ENCODE measurements around the gene KRTAP5-3.
"Not testable (repeated sequence)": the region's sequence is repeated elsewhere in the genome, so short reads cannot be mapped to it uniquely, and the experiment has no call there.

Gene KRTAP5-3

GRCh38 chr11:1608363-1608762 lies at the start of gene KRTAP5-3:
KRTAP5-3 (minus strand) TSS chr11:1608463; CDS start chr11:1608385, 78 bp downstream.
- no peak for DNase-seq

DNA sequence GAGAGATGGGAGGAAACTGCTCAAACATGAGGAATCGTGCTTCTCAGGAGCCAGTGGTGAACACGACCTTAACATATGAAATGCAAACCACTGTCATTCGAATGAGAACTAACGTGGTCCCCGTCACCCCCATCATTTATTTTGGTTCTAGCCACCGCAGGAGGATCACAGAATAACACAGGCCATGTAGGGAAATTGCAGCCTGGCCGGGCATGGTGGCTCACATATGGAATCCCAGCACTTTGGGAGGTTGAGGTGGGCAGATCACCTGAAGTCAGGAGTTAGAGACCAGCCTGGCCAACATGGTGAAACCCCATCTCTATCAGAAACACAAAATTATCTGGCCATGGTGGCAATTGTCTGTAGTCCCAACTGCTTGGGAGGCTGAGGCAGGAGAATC lies 48.4 kb upstream of the KRTAP5-3 start:
- no peak for DNase-seq

GRCh38 chr11:1656061-1656441 lies 47.8 kb upstream of the KRTAP5-3 start:
- no peak for DNase-seq

DNA sequence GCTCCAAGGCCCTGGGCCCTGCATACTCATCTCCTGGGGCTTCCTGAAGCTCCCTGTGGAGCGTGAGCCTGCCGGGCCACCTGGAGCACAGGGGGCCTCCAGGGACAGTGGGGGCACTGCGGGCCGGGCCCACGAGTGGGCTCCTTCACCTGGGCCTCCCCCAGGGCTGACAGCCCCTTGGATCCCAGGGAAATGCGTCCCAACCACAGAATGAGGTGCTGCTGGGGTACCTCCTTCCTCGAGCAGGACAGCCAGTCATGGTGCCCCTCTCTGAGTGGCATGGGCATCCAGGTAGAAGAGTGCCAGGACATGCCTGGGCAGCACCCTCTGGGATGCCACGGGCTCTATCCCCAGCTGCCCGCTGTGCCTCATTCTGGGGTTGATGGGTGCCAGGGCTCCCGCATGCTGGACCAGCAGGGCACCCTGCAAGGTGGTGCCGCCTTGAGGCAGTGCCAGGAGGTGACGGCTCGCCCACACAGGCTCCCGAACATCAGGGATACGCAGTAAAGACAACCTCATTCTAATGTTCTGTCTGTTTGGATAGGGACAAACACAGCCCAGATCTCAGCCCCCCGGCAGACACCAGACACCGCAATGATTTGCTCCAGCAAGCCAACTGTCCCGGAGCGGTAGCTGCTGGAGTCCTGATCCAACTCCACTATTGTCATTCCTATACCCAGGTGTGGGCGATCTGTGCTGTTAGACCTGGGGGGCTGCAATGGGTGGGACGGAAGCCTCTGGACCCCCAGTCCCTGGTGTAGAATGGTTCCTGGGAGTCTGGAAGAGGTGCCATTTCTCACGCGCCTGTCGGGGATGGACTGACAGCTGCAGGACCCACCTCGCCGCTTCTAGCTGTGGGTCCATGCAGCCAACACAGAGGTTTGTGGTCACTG lies 47.2 kb upstream of the KRTAP5-3 start:
- no peak for DNase-seq

DNA sequence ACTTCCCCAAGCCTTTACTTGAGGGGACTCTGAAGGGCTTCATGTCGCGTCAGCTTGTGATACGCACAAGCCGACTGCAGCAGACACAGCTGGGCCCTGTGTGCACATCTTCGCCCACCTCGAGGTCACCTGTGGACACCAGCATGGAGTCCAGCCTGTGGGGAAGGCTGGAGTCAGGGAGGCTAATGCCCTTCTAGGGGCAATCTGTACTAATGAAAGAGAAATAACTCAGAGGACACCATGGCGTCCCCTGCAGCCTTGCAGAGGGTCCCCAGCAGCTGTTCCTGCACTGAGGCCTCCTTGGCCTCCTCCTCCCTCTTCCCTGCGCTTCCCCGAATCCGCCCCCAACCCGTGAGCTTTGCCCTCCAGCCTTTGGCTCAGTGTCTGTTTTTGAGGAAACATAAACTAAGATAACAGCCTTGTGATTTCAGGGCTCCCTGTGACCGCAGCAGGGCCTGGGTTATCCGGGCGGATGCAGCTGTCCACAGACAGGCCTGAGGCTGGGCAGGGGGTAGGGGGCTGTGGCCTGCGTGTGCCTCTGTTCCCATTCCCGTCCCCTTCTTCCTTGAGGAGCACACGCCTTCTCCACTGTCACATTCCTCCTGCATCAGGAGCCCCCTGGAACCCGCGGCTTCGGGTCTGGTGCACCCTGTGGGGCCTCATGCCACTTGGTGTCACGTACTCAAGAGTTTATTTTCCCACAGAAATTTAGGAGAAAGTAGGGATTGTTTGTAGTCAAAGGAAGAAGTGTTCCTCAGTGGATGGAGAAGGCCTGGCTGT lies 46.3 kb upstream of the KRTAP5-3 start:
- DNase-seq, result no peak

DNA sequence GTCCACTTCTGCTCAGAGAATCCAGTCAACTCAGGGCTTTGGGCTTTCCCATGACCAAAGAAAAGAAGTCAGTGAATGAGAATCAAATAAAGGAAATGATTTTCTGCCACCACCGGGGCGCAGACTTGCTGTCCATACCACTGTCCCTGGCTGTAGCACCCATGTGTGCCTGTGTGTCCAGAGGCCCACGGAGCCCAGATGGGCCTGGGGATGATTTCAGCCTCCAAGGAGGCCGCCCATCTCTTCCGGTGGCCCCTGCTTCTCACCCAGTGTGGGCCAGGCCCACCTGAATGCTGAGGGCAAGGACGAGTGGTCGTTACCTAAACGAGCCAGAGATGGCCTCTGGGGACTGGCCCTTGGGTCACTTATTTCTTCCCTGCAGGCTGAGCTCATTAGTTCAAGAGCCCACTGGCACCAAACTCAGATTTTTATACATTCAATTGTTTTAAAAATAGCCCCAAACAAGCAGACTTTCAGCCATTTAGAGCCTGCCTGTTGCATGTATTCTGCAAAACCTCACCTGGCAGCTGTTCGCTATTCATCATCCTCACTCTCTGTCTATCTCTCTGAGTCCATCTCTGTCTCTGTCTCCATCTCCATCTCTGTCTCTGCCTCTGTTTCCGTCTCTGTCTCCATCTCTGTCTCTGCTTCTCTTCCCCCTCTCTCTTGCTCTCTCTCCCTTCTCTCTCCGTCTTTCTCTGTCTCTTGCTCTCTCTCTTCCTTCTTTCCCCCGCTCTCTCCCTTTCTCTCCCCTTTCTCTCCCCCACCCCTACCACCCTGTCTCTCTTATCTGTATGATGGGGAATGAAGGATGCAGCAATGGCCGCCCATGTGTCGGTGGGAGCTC lies 45.5 kb upstream of the KRTAP5-3 start:
- no peak for DNase-seq

- DNase-seq, result peak; percentile 75
Measured at GRCh38 chr11:1652771-1653540, 44.7 kb upstream of the KRTAP5-3 start.

DNA sequence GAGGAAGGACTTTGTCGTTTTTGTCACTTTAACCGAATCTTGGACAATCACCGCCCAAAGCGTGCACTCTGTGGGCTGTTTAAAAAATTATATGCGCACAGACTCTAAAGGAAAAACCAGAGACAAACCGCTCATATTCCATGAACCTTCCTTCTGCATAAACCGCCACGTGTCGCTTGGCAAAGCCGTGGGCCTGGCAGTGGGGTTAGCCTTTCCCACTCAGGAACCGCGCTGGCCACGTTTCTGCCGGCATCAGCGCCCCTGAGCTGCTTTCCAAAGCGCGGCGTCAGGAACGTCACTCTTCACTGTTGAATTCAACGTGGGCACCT lies 44.1 kb upstream of the KRTAP5-3 start:
- DNase-seq, result no peak

- DNase-seq, result no peak
Measured at GRCh38 chr11:1652026-1652425, 43.8 kb upstream of the KRTAP5-3 start.

GRCh38 chr11:1651411-1651980 lies 43.2 kb upstream of the KRTAP5-3 start:
- DNase-seq, result no peak

GRCh38 chr11:1650918-1651262 lies 42.6 kb upstream of the KRTAP5-3 start:
- no peak for DNase-seq

GRCh38 chr11:1650034-1650917 lies 42.0 kb upstream of the KRTAP5-3 start:
- no peak for DNase-seq

DNA sequence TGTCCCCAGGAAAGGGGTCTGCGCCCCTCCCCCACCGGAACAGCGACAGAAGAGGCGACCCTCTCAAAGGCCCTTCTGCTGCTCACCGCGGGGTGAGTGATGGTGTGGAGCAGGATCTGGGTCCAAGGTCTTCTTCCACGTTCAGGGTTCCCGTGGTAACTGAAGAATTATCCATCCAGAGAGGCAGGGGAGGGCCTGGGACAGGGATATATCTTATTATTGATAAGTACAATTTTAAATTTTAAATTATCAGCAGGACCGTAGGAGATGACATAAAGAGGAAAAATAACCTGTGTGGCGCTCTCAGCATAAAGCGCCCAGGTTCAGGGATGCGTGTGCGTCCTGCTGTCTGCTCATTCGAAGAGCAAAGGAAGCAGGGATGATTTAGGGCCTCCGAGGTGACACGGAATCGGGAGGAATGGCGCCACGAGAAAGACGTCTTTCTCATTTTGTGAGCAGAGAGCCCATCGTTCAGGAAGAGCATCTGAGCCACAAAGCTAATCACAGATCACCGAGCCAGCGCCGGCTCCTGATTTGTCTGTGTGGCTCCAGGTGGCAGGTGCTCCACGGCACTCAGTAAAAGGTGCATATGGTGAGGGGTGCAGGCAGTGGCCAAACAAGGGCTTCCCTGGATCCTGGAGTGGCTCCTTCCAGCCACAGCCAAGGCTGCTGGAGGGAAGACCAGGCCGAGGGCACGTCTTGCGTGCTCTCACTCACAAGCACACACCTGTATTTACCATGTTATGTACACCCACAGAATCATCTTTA lies 40.6 kb upstream of the KRTAP5-3 start:
- no peak for DNase-seq

DNA sequence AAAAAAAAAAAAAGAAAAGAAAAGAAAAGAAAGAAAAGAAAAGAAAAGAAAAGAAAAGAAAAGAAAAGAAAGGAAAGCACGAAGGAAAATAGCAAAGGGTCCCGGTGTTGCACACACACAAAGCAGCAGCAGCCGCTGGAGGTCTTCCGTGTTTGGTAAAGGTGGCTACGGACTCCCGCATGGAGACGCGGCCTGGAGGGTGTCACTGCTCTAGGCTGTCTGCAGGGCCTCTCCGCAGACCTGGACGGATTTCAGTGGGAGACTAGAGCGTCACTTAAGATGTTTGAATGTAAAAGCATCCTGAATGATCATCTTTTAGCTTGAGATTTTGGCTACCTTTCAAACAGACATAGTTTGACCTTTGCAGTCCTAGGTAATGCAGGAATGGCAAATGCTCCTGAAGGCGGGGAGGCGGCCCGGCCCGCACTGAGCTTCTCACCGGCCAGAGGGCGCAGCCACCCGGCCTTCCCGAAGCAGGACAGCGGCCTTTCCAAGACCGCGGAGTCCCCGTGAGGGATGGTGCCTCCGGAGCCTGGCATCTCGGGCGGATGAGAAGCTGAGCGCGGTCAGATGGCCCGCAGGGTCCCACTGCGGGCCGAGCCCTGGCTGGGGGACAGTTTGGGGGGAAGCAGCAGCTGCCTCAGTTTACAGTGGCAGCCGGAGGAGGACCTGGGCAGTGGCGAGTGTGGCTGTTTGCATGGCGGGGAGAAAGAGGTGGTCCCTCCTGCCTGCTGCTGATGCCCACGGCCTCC lies 39.8 kb upstream of the KRTAP5-3 start:
- no peak for DNase-seq

- not testable (repeated sequence) for DNase-seq
Measured at GRCh38 chr11:1646540-1646939, 38.3 kb upstream of the KRTAP5-3 start.

DNA sequence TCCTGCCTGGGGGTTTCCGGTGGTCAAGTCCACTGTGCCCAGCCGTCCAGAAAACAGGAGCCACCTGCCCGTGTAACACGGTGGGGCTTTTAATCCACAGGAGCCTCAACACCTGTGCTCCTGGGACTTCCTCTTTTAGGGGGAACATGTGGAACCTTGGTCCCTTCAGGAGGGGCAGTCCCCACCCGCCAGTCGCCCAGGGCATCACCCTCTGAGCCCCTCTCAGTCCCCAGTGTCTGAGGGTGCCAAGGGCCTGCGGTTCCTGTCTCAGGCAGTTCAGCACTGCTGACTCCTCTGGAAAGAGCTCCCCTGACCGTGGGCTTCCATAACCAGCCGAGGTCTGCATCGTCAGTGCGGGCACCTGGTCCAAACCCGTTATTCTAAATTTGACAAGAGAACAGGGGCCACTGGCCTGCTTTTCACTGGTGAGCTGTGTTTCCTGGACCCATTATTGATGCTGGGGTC lies 37.1 kb upstream of the KRTAP5-3 start:
- no peak for DNase-seq

- no peak for DNase-seq
Measured at GRCh38 chr11:1644601-1645356, 36.5 kb upstream of the KRTAP5-3 start.

DNA sequence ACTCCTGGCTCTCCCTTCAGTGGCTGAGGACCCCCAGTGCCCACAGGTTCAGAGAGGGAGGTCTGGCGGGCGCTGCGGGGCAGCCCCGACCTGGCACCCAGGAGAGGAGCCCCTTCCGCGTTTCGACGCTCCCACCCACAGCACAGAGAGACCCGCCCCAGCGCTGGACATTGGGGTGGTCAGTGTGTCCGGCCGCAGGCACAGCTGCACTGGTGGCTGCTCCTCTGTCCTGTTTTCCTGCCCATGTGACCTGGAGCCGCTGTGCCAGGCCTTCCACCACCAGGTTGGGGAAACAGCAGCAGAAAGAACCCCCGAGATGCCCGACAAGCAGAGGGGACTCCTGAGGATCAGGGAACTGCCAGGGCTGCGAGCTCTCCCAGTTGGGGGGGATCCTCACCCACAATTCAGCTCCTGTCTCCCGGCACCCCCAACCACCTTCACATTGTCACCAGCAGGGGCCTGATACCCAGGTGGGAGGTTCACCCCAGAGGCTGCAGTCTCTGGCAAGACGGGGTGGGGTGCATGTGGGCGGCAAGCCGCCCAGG lies 35.0 kb upstream of the KRTAP5-3 start:
- no peak for DNase-seq
